Hepatocyte (in vitro differentiated cells): Measurements from ENCODE around the gene CEL.

Experiments used
- EZH2phosphoT487 ChIP-seq: fragments of 200-600 bp; sonication (generic); IDR thresholded peaks from one replicate; pipeline ENCODE4 v1.6.1; 2018; ENCODE audit warnings: antibody characterized with exemption, mild to moderate bottlenecking, low read depth, moderate library complexity; ENCODE audit not compliant: unreplicated experiment, severe bottlenecking
- TF ChIP-seq, protein P1 (sequence below): fragments of 200-600 bp; sonication (generic); IDR thresholded peaks from 2 replicates; pipeline ENCODE4 v1.5.1; 2016; ENCODE audit warnings: antibody characterized with exemption, mild to moderate bottlenecking; ENCODE audit not compliant: poor library complexity

DNA sequence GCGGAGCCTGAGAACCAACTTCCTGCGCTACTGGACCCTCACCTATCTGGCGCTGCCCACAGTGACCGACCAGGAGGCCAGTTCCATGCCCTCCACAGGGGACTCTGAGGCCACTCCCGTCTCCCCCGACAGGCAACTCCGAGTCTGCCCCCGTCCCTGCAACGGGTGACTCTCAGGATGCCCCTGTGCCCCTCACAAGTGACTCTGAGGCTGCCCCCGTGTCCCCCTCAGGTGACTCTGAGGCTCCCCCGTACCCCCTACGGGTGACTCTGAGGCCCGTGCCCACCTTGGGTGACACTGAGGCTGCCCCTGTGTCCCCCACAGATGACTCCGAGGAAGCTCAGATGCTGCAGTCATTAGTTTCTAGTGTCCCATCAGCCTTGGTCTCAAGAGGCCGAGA, 25.1 kb downstream of the CEL start:
- TF ChIP-seq, protein P1, sequence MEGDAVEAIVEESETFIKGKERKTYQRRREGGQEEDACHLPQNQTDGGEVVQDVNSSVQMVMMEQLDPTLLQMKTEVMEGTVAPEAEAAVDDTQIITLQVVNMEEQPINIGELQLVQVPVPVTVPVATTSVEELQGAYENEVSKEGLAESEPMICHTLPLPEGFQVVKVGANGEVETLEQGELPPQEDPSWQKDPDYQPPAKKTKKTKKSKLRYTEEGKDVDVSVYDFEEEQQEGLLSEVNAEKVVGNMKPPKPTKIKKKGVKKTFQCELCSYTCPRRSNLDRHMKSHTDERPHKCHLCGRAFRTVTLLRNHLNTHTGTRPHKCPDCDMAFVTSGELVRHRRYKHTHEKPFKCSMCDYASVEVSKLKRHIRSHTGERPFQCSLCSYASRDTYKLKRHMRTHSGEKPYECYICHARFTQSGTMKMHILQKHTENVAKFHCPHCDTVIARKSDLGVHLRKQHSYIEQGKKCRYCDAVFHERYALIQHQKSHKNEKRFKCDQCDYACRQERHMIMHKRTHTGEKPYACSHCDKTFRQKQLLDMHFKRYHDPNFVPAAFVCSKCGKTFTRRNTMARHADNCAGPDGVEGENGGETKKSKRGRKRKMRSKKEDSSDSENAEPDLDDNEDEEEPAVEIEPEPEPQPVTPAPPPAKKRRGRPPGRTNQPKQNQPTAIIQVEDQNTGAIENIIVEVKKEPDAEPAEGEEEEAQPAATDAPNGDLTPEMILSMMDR, result no peak
- no peak for TF ChIP-seq EZH2phosphoT487
